HEK293 (cell line): ENCODE results near the gene TLCD4.

Source experiments
- HOXA7 ChIP-seq: sonication (generic); formaldehyde crosslinking; IDR thresholded peaks from 2 replicates; pipeline ENCODE4 v1.8.1; 2022; ENCODE audit warnings: missing genetic modification reagents, borderline replicate concordance
- TRIM28 ChIP-seq: IDR thresholded peaks from 2 replicates; pipeline ENCODE4 v1.6.1; 2011; ENCODE audit warnings: low read length, control low read depth, borderline replicate concordance
- ZBTB20 ChIP-seq: fragments of 450-650 bp; formaldehyde crosslinking; IDR thresholded peaks from 2 replicates; pipeline ENCODE4 v1.5.1; 2016; ENCODE audit warnings: missing biosample characterization, missing genetic modification characterization
- ZBTB48 ChIP-seq: fragments of 450-650 bp; formaldehyde crosslinking; IDR thresholded peaks from 2 replicates; pipeline ENCODE4 v1.5.1; 2016; ENCODE audit warnings: missing biosample characterization, missing genetic modification characterization
- ZFHX2 ChIP-seq: fragments of 450-650 bp; formaldehyde crosslinking; conservative IDR thresholded peaks from 2 replicates; pipeline ENCODE4 v1.5.1; 2016; ENCODE audit warnings: missing biosample characterization, missing genetic modification characterization
- ZFP3 ChIP-seq: fragments of 450-650 bp; formaldehyde crosslinking; IDR thresholded peaks from 2 replicates; pipeline ENCODE4 v1.5.1; 2016; ENCODE audit warnings: low read depth, missing biosample characterization, missing genetic modification characterization
- ZNF112 ChIP-seq: fragments of 450-650 bp; formaldehyde crosslinking; IDR thresholded peaks from 2 replicates; pipeline ENCODE4 v1.5.0; 2017; ENCODE audit warnings: missing biosample characterization, missing genetic modification characterization
- ZNF175 ChIP-seq: fragments of 450-650 bp; formaldehyde crosslinking; IDR thresholded peaks from 2 replicates; pipeline ENCODE4 v1.5.1; 2016; ENCODE audit warnings: missing biosample characterization, missing genetic modification characterization
- ZNF184 ChIP-seq: fragments of 450-650 bp; IDR thresholded peaks from 2 replicates; pipeline ENCODE4 v1.5.1; 2018; ENCODE audit warnings: missing biosample characterization, mild to moderate bottlenecking, missing genetic modification characterization
- ZNF223 ChIP-seq: fragments of 450-650 bp; formaldehyde crosslinking; IDR thresholded peaks from 2 replicates; pipeline ENCODE4 v1.5.1; 2016; ENCODE audit warnings: missing biosample characterization, missing genetic modification characterization
- ZNF24 ChIP-seq: fragments of 450-650 bp; formaldehyde crosslinking; IDR thresholded peaks from 2 replicates; pipeline ENCODE4 v1.5.1; 2016; ENCODE audit warnings: missing biosample characterization, missing genetic modification characterization
- ZNF248 ChIP-seq: fragments of 450-650 bp; formaldehyde crosslinking; IDR thresholded peaks from 2 replicates; pipeline ENCODE4 v1.5.1; 2017; ENCODE audit warnings: missing biosample characterization, missing genetic modification characterization
- ZNF416 ChIP-seq: fragments of 450-650 bp; formaldehyde crosslinking; IDR thresholded peaks from 2 replicates; pipeline ENCODE4 v1.5.1; 2016; ENCODE audit warnings: missing biosample characterization, missing genetic modification characterization
- ZNF548 ChIP-seq: fragments of 450-650 bp; formaldehyde crosslinking; IDR thresholded peaks from 2 replicates; pipeline ENCODE4 v1.5.1; 2016; ENCODE audit warnings: missing biosample characterization, missing genetic modification characterization
- ZNF621 ChIP-seq: fragments of 450-650 bp; formaldehyde crosslinking; IDR thresholded peaks from 2 replicates; pipeline ENCODE4 v1.5.1; 2017; ENCODE audit warnings: missing biosample characterization, missing genetic modification characterization
- ZNF658 ChIP-seq: fragments of 450-650 bp; formaldehyde crosslinking; IDR thresholded peaks from 2 replicates; pipeline ENCODE4; 2016; ENCODE audit warnings: missing biosample characterization, missing genetic modification characterization
- ZNF660 ChIP-seq: fragments of 450-650 bp; IDR thresholded peaks from 2 replicates; pipeline ENCODE4 v1.5.1; 2018; ENCODE audit warnings: missing biosample characterization, mild to moderate bottlenecking, missing genetic modification characterization
- ZNF791 ChIP-seq: fragments of 450-650 bp; formaldehyde crosslinking; IDR thresholded peaks from 2 replicates; pipeline ENCODE4 v1.5.1; 2016; ENCODE audit warnings: missing biosample characterization, missing genetic modification characterization
- ZNF837 ChIP-seq: fragments of 450-650 bp; formaldehyde crosslinking; IDR thresholded peaks from 2 replicates; pipeline ENCODE4 v1.5.1; 2016; ENCODE audit warnings: missing biosample characterization, missing genetic modification characterization
- TF ChIP-seq, protein P1 (sequence below): fragments of 450-650 bp; formaldehyde crosslinking; conservative IDR thresholded peaks from 2 replicates; pipeline ENCODE4 v1.5.1; 2016; ENCODE audit warnings: low read depth, missing biosample characterization, missing genetic modification characterization
- TF ChIP-seq, protein P2 (sequence below): fragments of 450-650 bp; formaldehyde crosslinking; IDR thresholded peaks from 2 replicates; pipeline ENCODE4 v1.5.1; 2016; ENCODE audit warnings: missing biosample characterization, missing genetic modification characterization
- TF ChIP-seq, protein P3 (sequence below): fragments of 450-650 bp; formaldehyde crosslinking; IDR thresholded peaks from 2 replicates; pipeline ENCODE4 v1.5.1; 2016; ENCODE audit warnings: missing biosample characterization, missing genetic modification characterization, borderline replicate concordance
- TF ChIP-seq, protein P4 (sequence below): fragments of 450-650 bp; formaldehyde crosslinking; IDR thresholded peaks from 2 replicates; pipeline ENCODE4 v1.5.1; 2016; ENCODE audit warnings: missing biosample characterization, missing genetic modification characterization
- TF ChIP-seq, protein P5 (sequence below): IDR thresholded peaks from 2 replicates; pipeline ENCODE4 v1.6.1; 2011; ENCODE audit warnings: mild to moderate bottlenecking, low read depth, low read length, borderline replicate concordance
- TF ChIP-seq, protein P6 (sequence below): fragments of 450-650 bp; formaldehyde crosslinking; IDR thresholded peaks from 2 replicates; pipeline ENCODE4 v1.5.1; 2016; ENCODE audit warnings: missing biosample characterization, missing genetic modification characterization

The TLCD4 gene

DNA sequence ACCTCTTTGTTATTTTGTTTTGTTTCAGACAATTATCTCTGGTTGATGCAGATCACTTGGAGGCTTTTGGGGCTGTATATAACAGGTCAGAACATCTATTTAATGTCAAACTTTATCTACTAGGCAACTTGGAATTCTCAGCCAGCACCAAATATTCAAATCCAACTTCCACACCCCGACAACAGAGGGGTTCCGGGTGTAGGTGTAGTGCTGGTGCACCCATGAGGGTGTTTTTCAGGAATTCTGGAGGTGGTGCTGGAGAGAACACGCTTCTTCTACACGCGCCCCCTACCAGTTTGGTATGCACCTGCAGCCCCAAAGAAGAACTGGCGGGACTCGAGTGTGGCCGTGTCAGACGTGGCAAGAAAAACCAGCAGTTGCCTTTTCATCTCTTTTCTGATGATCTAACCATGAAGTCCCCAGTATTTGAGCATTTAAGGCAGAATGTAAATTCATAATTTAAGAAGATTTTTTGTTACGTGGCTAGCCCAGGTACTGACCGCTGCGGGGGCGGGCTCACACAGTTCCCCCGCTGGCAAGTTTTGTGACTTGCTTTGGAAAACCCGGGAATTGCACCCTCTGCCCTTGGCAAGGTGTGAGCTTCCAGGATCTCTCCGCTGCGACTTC, 462 bp upstream of the TLCD4 start (continued):
- TF ChIP-seq, protein P1, sequence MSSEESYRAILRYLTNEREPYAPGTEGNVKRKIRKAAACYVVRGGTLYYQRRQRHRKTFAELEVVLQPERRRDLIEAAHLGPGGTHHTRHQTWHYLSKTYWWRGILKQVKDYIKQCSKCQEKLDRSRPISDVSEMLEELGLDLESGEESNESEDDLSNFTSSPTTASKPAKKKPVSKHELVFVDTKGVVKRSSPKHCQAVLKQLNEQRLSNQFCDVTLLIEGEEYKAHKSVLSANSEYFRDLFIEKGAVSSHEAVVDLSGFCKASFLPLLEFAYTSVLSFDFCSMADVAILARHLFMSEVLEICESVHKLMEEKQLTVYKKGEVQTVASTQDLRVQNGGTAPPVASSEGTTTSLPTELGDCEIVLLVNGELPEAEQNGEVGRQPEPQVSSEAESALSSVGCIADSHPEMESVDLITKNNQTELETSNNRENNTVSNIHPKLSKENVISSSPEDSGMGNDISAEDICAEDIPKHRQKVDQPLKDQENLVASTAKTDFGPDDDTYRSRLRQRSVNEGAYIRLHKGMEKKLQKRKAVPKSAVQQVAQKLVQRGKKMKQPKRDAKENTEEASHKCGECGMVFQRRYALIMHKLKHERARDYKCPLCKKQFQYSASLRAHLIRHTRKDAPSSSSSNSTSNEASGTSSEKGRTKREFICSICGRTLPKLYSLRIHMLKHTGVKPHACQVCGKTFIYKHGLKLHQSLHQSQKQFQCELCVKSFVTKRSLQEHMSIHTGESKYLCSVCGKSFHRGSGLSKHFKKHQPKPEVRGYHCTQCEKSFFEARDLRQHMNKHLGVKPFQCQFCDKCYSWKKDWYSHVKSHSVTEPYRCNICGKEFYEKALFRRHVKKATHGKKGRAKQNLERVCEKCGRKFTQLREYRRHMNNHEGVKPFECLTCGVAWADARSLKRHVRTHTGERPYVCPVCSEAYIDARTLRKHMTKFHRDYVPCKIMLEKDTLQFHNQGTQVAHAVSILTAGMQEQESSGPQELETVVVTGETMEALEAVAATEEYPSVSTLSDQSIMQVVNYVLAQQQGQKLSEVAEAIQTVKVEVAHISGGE (tag by site-specific recombination): peak; percentile 47; the same call in 1 of the 2 replicates
- no peak for TF ChIP-seq ZNF223 (tag by site-specific recombination)
- TF ChIP-seq ZBTB48 (tag by site-specific recombination): 0 out of 2 replicates have a peak, but pooled peaks have one; percentile 41
- TF ChIP-seq ZBTB20 (tag by site-specific recombination): peak; percentile 92
- TF ChIP-seq ZFHX2 (tag by site-specific recombination): peak; percentile 73
- TF ChIP-seq, protein P2, sequence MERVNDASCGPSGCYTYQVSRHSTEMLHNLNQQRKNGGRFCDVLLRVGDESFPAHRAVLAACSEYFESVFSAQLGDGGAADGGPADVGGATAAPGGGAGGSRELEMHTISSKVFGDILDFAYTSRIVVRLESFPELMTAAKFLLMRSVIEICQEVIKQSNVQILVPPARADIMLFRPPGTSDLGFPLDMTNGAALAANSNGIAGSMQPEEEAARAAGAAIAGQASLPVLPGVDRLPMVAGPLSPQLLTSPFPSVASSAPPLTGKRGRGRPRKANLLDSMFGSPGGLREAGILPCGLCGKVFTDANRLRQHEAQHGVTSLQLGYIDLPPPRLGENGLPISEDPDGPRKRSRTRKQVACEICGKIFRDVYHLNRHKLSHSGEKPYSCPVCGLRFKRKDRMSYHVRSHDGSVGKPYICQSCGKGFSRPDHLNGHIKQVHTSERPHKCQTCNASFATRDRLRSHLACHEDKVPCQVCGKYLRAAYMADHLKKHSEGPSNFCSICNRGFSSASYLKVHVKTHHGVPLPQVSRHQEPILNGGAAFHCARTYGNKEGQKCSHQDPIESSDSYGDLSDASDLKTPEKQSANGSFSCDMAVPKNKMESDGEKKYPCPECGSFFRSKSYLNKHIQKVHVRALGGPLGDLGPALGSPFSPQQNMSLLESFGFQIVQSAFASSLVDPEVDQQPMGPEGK: peak; percentile 85
- no peak for TF ChIP-seq ZNF837 (tag by site-specific recombination)
- no peak for TF ChIP-seq HOXA7 (CRISPR knock-in tag)
- TF ChIP-seq ZNF791 (tag by site-specific recombination): no peak
- TF ChIP-seq ZNF660 (tag by site-specific recombination): 0 out of 2 replicates have a peak, but pooled peaks have one; percentile 71
- TF ChIP-seq, protein P3, sequence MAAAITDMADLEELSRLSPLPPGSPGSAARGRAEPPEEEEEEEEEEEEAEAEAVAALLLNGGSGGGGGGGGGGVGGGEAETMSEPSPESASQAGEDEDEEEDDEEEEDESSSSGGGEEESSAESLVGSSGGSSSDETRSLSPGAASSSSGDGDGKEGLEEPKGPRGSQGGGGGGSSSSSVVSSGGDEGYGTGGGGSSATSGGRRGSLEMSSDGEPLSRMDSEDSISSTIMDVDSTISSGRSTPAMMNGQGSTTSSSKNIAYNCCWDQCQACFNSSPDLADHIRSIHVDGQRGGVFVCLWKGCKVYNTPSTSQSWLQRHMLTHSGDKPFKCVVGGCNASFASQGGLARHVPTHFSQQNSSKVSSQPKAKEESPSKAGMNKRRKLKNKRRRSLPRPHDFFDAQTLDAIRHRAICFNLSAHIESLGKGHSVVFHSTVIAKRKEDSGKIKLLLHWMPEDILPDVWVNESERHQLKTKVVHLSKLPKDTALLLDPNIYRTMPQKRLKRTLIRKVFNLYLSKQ (tag by site-specific recombination): no peak
- TF ChIP-seq, protein P4, sequence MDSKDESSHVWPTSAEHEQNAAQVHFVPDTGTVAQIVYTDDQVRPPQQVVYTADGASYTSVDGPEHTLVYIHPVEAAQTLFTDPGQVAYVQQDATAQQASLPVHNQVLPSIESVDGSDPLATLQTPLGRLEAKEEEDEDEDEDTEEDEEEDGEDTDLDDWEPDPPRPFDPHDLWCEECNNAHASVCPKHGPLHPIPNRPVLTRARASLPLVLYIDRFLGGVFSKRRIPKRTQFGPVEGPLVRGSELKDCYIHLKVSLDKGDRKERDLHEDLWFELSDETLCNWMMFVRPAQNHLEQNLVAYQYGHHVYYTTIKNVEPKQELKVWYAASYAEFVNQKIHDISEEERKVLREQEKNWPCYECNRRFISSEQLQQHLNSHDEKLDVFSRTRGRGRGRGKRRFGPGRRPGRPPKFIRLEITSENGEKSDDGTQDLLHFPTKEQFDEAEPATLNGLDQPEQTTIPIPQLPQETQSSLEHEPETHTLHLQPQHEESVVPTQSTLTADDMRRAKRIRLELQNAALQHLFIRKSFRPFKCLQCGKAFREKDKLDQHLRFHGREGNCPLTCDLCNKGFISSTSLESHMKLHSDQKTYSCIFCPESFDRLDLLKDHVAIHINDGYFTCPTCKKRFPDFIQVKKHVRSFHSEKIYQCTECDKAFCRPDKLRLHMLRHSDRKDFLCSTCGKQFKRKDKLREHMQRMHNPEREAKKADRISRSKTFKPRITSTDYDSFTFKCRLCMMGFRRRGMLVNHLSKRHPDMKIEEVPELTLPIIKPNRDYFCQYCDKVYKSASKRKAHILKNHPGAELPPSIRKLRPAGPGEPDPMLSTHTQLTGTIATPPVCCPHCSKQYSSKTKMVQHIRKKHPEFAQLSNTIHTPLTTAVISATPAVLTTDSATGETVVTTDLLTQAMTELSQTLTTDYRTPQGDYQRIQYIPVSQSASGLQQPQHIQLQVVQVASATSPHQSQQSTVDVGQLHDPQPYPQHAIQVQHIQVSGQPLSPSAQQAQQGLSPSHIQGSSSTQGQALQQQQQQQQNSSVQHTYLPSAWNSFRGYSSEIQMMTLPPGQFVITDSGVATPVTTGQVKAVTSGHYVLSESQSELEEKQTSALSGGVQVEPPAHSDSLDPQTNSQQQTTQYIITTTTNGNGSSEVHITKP (tag by site-specific recombination): peak; percentile 95
- TF ChIP-seq TRIM28: peak; percentile 69; the same call in 1 of the 2 replicates
- TF ChIP-seq ZNF112 (tag by site-specific recombination): no peak
- no peak for TF ChIP-seq ZNF548 (tag by site-specific recombination)
- no peak for TF ChIP-seq ZNF175 (tag by site-specific recombination)
- TF ChIP-seq ZNF621 (tag by site-specific recombination): no peak
- no peak for TF ChIP-seq ZNF658 (tag by site-specific recombination)
- TF ChIP-seq, protein P5, sequence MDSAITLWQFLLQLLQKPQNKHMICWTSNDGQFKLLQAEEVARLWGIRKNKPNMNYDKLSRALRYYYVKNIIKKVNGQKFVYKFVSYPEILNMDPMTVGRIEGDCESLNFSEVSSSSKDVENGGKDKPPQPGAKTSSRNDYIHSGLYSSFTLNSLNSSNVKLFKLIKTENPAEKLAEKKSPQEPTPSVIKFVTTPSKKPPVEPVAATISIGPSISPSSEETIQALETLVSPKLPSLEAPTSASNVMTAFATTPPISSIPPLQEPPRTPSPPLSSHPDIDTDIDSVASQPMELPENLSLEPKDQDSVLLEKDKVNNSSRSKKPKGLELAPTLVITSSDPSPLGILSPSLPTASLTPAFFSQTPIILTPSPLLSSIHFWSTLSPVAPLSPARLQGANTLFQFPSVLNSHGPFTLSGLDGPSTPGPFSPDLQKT: no peak
- TF ChIP-seq ZNF184 (tag by site-specific recombination): no peak
- TF ChIP-seq ZFP3: no peak
- TF ChIP-seq ZNF416 (tag by site-specific recombination): no peak
- TF ChIP-seq ZNF248 (tag by site-specific recombination): no peak
- peak; percentile 70; the same call in 1 of the 2 replicates for TF ChIP-seq ZNF24 (tag by site-specific recombination)
- TF ChIP-seq, protein P6, sequence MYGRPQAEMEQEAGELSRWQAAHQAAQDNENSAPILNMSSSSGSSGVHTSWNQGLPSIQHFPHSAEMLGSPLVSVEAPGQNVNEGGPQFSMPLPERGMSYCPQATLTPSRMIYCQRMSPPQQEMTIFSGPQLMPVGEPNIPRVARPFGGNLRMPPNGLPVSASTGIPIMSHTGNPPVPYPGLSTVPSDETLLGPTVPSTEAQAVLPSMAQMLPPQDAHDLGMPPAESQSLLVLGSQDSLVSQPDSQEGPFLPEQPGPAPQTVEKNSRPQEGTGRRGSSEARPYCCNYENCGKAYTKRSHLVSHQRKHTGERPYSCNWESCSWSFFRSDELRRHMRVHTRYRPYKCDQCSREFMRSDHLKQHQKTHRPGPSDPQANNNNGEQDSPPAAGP (tag by site-specific recombination): no peak
